Breast epithelium (tissue), 4 donors: Measurements from ENCODE around the gene AHCTF1. TPM values are rescaled to one million over a fixed set of nuclear protein-coding genes. Genes with fewer than 3 reads are reported as not detected.
"Not testable (repeated sequence)": the region's sequence is repeated elsewhere in the genome, so short reads cannot be mapped to it uniquely, and the experiment has no call there.

Experiments used
- DNase-seq, 2 donors: peaks; one replicate each; pipeline ENCODE4 v3.0.0-alpha.2; 2019; ENCODE audit warnings: low spot score in 2 of 2
- H3K27ac ChIP-seq, 2 donors: fragments of 200-600 bp; sonication (generic) in 1 of 2; one replicate each; pipeline ENCODE4 v1.5.1; 2016 to 2019; ENCODE audit warnings: mild to moderate bottlenecking in 1 of 2
- H3K27me3 ChIP-seq, 2 donors: fragments of 200-600 bp; sonication (generic) in 1 of 2; one replicate each; pipeline versions ENCODE4 v1.5.1 to v1.6.0; 2017 to 2019; ENCODE audit warnings: control low read depth in 1 of 2, mild to moderate bottlenecking in 1 of 2
- H3K36me3 ChIP-seq: fragments of 200-600 bp; one replicate; pipeline ENCODE4 v1.5.1; 2019
- H3K4me1 ChIP-seq, 2 donors: fragments of 200-600 bp; sonication (generic); one replicate each; pipeline ENCODE4 v1.5.1; 2016 to 2019; ENCODE audit warnings: control low read depth in 1 of 2
- H3K4me3 ChIP-seq, 3 donors: fragments of 200-600 bp; sonication (generic); 1 replicate in 2 of 3; 2 replicates in 1 of 3; pipeline ENCODE4 v1.5.1; 2016 to 2019; ENCODE audit warnings: mild to moderate bottlenecking in 3 of 3, moderate library complexity in 2 of 3
- H3K9me3 ChIP-seq, 2 donors: fragments of 200-600 bp; sonication (generic) in 1 of 2; one replicate each; pipeline ENCODE4 v1.5.1; 2016 to 2019; ENCODE audit warnings: control low read depth in 1 of 2
- POLR2A ChIP-seq: fragments of 450-650 bp; IDR thresholded peaks from one replicate; pipeline ENCODE4 v1.6.1; 2016; ENCODE audit warnings: antibody characterized with exemption, mild to moderate bottlenecking, moderate library complexity
- POLR2AphosphoS5 ChIP-seq, 3 donors: sonication (generic); formaldehyde crosslinking; IDR thresholded peaks; one replicate each; pipeline ENCODE4 v1.6.1; 2017; ENCODE audit warnings: antibody characterized with exemption in 3 of 3
- intact Hi-C: fragments of 100-400 bp; cut with DNase I; formaldehyde crosslinking; loops from one replicate; pipeline ENCODE4 v1.15.1; 2023; ENCODE audit warnings: low total_unique reads
- total RNA-seq, 3 donors: library from RNA; depleted of rRNA; stranded (reverse); fragments of >200 nt; gene quantifications; one replicate each; pipeline ENCODE4 v1.1.0, GENCODE V29; 2016
- TF ChIP-seq, protein P1 (sequence below), 3 donors: fragments of 450-650 bp; IDR thresholded peaks; one replicate each; pipeline ENCODE4 v1.5.1; 2016 to 2017; ENCODE audit warnings: antibody characterized with exemption in 3 of 3, mild to moderate bottlenecking in 3 of 3, moderate library complexity in 3 of 3

AHCTF1 gene
- total RNA-seq, 3 donors from 2014 or later: 44.9 to 82.2 (median 55.9) TPM

DNA sequence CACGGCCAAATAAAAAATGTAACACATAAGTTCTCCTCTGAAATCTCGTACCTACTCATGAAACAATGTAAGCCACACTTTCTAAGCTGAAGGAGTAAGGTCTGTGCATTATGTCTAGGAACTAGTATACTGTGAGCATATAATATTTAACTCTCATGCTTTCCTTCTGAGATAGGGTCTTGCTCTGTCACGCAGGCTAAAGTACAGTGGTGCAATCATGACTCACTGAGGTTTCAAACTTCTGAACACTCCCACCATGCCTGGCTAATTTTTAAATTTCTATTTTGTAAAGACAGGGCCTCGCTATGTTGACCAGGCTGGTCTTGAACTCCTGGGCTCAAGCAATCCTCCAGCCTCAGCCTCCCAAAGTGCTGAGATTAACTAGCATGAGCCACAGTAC is 71.3 kb downstream of the AHCTF1 start:
- intact Hi-C loops: no loop called here
- TF ChIP-seq, protein P1, sequence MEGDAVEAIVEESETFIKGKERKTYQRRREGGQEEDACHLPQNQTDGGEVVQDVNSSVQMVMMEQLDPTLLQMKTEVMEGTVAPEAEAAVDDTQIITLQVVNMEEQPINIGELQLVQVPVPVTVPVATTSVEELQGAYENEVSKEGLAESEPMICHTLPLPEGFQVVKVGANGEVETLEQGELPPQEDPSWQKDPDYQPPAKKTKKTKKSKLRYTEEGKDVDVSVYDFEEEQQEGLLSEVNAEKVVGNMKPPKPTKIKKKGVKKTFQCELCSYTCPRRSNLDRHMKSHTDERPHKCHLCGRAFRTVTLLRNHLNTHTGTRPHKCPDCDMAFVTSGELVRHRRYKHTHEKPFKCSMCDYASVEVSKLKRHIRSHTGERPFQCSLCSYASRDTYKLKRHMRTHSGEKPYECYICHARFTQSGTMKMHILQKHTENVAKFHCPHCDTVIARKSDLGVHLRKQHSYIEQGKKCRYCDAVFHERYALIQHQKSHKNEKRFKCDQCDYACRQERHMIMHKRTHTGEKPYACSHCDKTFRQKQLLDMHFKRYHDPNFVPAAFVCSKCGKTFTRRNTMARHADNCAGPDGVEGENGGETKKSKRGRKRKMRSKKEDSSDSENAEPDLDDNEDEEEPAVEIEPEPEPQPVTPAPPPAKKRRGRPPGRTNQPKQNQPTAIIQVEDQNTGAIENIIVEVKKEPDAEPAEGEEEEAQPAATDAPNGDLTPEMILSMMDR (IDR thresholded peaks at IDR 0.05): no peak
- TF ChIP-seq POLR2A (no peak), POLR2AphosphoS5 (IDR thresholded peaks at IDR 0.05) (no peak)
- Histone ChIP-seq H3K27me3 (no peaks in the 10 kb centered on the region), H3K4me1 (no peaks in the 10 kb centered on the region), H3K4me3 (no peak overlapping the region), H3K27ac (no peak overlapping the region), H3K36me3 (no peaks in the 10 kb centered on the region), H3K9me3 (no peaks in the 10 kb centered on the region)
- no peak for DNase-seq

DNA sequence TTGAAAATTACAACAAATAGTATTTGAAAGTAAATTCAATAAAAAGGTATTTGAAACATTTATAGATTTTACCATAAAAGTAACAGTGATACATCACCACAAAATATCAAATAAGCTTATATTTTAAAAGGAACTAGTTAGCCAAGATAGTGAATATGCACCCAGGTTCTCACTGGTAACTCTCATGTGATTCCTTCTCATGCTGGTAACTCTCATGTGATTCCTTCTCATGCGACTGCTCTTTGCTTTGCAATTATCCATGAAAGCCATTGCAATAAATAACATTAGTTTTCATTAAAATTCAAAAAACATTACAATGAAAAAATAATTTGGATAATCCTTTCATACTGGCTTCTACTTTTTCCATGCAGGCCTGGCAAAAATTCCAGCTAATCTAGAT is 75.4 kb downstream of the AHCTF1 start:
- no peaks in the 10 kb centered on the region for H3K9me3 ChIP-seq
- no peak for DNase-seq
- H3K4me1 ChIP-seq: no peaks in the 10 kb centered on the region
- H3K4me3 ChIP-seq: no peak overlapping the region
- no peak overlapping the region for H3K27ac ChIP-seq
- no peaks in the 10 kb centered on the region for H3K36me3 ChIP-seq
- H3K27me3 ChIP-seq: no peaks in the 10 kb centered on the region
- intact Hi-C loops: no loop called here
- no peak for TF ChIP-seq POLR2AphosphoS5 (IDR thresholded peaks at IDR 0.05)
- no peak for TF ChIP-seq POLR2A
- TF ChIP-seq, protein P1 (IDR thresholded peaks at IDR 0.05): no peak

DNA sequence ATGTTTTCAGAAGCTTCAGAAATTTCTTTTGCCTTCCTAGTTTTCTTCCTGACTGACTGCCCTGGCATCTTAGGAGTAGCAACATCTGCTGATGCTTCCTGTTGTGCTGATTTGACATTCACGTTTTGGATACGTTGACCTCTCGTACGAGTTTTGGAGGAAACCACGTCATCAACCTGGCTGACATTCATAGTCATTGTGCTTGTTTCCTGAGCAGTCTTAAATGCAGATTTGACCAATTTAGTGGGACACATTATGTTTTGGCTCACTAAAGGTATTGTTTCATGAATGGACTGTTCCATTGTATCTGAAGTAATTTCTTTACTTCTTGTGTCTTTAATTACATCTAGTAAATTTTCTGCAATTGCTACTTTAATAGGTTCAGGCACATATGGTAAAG is 81.1 kb downstream of the AHCTF1 start:
- intact Hi-C loops, DNase-seq, H3K36me3 ChIP-seq, H3K27ac ChIP-seq, H3K4me3 ChIP-seq, H3K27me3 ChIP-seq, H3K9me3 ChIP-seq, H3K4me1 ChIP-seq: not testable (repeated sequence)

GRCh38 chr1:246843876-246844275 is 87.9 kb downstream of the AHCTF1 start:
- H3K27ac ChIP-seq: no peak overlapping the region
- no peaks in the 10 kb centered on the region for H3K4me1 ChIP-seq
- TF ChIP-seq POLR2AphosphoS5 (IDR thresholded peaks at IDR 0.05) (no peak), POLR2A (no peak)
- TF ChIP-seq, protein P1 (IDR thresholded peaks at IDR 0.05): no peak
- no peak for DNase-seq
- H3K9me3 ChIP-seq: no peaks in the 10 kb centered on the region
- no peak overlapping the region for H3K4me3 ChIP-seq
- intact Hi-C loops: loop anchor here (5.0 kb wide), 1 partner anchor 752 kb away; no protein-coding TSS in a partner anchor
- H3K27me3 ChIP-seq: no peaks in the 10 kb centered on the region
- no peaks in the 10 kb centered on the region for H3K36me3 ChIP-seq

- intact Hi-C loops: loop anchor here (5.0 kb wide), 1 partner anchor 748 kb away; no protein-coding TSS in a partner anchor
- H3K4me3 ChIP-seq, H3K9me3 ChIP-seq, DNase-seq, H3K27me3 ChIP-seq, H3K27ac ChIP-seq, H3K4me1 ChIP-seq, H3K36me3 ChIP-seq: not testable (repeated sequence)
These were observed 91.0 kb downstream of the AHCTF1 start for GRCh38 chr1:246840761-246841160.

DNA sequence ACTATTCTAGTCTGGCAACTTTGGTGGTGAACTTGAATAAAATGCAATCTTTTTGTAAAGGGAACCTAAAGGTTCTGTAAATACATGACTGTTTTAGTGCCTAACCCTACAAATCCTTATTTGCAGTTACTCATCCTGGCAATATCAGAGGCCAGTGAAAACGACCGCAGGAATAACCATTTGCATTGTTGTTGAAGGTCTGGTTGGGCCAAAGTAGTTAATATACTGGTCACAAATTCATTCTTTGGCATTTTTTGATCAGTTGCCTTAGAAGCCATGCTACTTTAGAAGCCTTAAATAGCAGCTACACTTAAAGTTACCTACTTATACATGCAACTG is 93.7 kb downstream of the AHCTF1 start:
- Histone ChIP-seq H3K9me3 (no peaks in the 10 kb centered on the region), H3K4me1 (no peaks in the 10 kb centered on the region), H3K27ac (no peak overlapping the region), H3K4me3 (no peak overlapping the region), H3K36me3 (no peaks in the 10 kb centered on the region), H3K27me3 (no peaks in the 10 kb centered on the region)
- intact Hi-C loops: no loop called here
- TF ChIP-seq POLR2A (no peak), POLR2AphosphoS5 (IDR thresholded peaks at IDR 0.05) (no peak)
- TF ChIP-seq, protein P1 (IDR thresholded peaks at IDR 0.05): no peak
- no peak for DNase-seq
